Measurements from ENCODE around the gene IFNA8.

The IFNA8 gene

GRCh38 chr9:21414220-21414940 lies 5.5 kb downstream of the IFNA8 start:
- no peaks in the 10 kb centered on the region for H3K36me3 ChIP-seq (ENCODE audit: low read length)
- no peaks in the 10 kb centered on the region for H4K20me1 ChIP-seq (ENCODE audit: low read depth, low read length)
- no peaks in the 10 kb centered on the region for H3K79me2 ChIP-seq (ENCODE audit: insufficient read depth, low read length)
- H3F3A ChIP-seq (ENCODE audit: insufficient read depth) = no peaks in the 10 kb centered on the region
- H3K9me2 ChIP-seq (replicated peaks; ENCODE audit: insufficient read depth, low read length) = no peaks in the 10 kb centered on the region
- no peak overlapping the region for H2AFZ ChIP-seq (ENCODE audit: low read depth, low read length, severe bottlenecking)
- TF ChIP-seq CTCF (IDR thresholded peaks at IDR 0.05; ENCODE audit: insufficient read depth, low read length, poor library complexity, severe bottlenecking) (no peak), EZH2phosphoT487 (conservative IDR thresholded peaks at IDR 0.05; ENCODE audit: low read length) (no peak)
- no peak overlapping the region for H3K27ac ChIP-seq (ENCODE audit: low read depth, low read length)
- no peak overlapping the region for H3K9ac ChIP-seq (ENCODE audit: low read length)
- no peaks in the 10 kb centered on the region for H3K27me3 ChIP-seq (ENCODE audit: low read length)
- no peak overlapping the region for H3K4me3 ChIP-seq (ENCODE audit: insufficient read depth, low read length, poor library complexity, severe bottlenecking)
- H3K4me2 ChIP-seq (ENCODE audit: low read depth, low read length, poor library complexity, severe bottlenecking) = no peak overlapping the region
- H3K9me3 ChIP-seq (ENCODE audit: insufficient read depth, low read length) = no peaks in the 10 kb centered on the region

GRCh38 chr9:21415493-21416267 lies 6.8 kb downstream of the IFNA8 start:
- no peak overlapping the region for H3K4me2 ChIP-seq (ENCODE audit: low read depth, low read length, poor library complexity, severe bottlenecking)
- H3K9me3 ChIP-seq (ENCODE audit: insufficient read depth, low read length) = no peaks in the 10 kb centered on the region
- no peaks in the 10 kb centered on the region for H4K20me1 ChIP-seq (ENCODE audit: low read depth, low read length)
- H3K9ac ChIP-seq (ENCODE audit: low read length) = no peak overlapping the region
- no peaks in the 10 kb centered on the region for H3K36me3 ChIP-seq (ENCODE audit: low read length)
- no peak overlapping the region for H2AFZ ChIP-seq (ENCODE audit: low read depth, low read length, severe bottlenecking)
- TF ChIP-seq EZH2phosphoT487 (conservative IDR thresholded peaks at IDR 0.05; ENCODE audit: low read length) (no peak), CTCF (IDR thresholded peaks at IDR 0.05; ENCODE audit: insufficient read depth, low read length, poor library complexity, severe bottlenecking) (no peak)
- H3K27ac ChIP-seq (ENCODE audit: low read depth, low read length) = no peak overlapping the region
- H3K9me2 ChIP-seq (replicated peaks; ENCODE audit: insufficient read depth, low read length) = no peaks in the 10 kb centered on the region
- no peaks in the 10 kb centered on the region for H3K79me2 ChIP-seq (ENCODE audit: insufficient read depth, low read length)
- H3F3A ChIP-seq (ENCODE audit: insufficient read depth) = no peaks in the 10 kb centered on the region
- H3K4me3 ChIP-seq (ENCODE audit: insufficient read depth, low read length, poor library complexity, severe bottlenecking) = no peak overlapping the region
- H3K27me3 ChIP-seq (ENCODE audit: low read length) = no peaks in the 10 kb centered on the region

GRCh38 chr9:21428235-21428634 lies 19.3 kb downstream of the IFNA8 start:
- no peaks in the 10 kb centered on the region for H3K27me3 ChIP-seq (ENCODE audit: low read length)
- no peak overlapping the region for H3K4me2 ChIP-seq (ENCODE audit: low read depth, low read length, poor library complexity, severe bottlenecking)
- no peaks in the 10 kb centered on the region for H3K36me3 ChIP-seq (ENCODE audit: low read length)
- H2AFZ ChIP-seq (ENCODE audit: low read depth, low read length, severe bottlenecking) = no peak overlapping the region
- no peak overlapping the region for H3K27ac ChIP-seq (ENCODE audit: low read depth, low read length)
- no peaks in the 10 kb centered on the region for H3F3A ChIP-seq (ENCODE audit: insufficient read depth)
- no peaks in the 10 kb centered on the region for H4K20me1 ChIP-seq (ENCODE audit: low read depth, low read length)
- no peaks in the 10 kb centered on the region for H3K9me2 ChIP-seq (replicated peaks; ENCODE audit: insufficient read depth, low read length)
- no peaks in the 10 kb centered on the region for H3K9me3 ChIP-seq (ENCODE audit: insufficient read depth, low read length)
- no peaks in the 10 kb centered on the region for H3K79me2 ChIP-seq (ENCODE audit: insufficient read depth, low read length)
- H3K4me3 ChIP-seq (ENCODE audit: insufficient read depth, low read length, poor library complexity, severe bottlenecking) = no peak overlapping the region
- TF ChIP-seq CTCF (IDR thresholded peaks at IDR 0.05; ENCODE audit: insufficient read depth, low read length, poor library complexity, severe bottlenecking) = no peak
- no peak for TF ChIP-seq EZH2phosphoT487 (conservative IDR thresholded peaks at IDR 0.05; ENCODE audit: low read length)
- H3K9ac ChIP-seq (ENCODE audit: low read length) = no peak overlapping the region

All from SU-DHL-6 (cell line).